HG02852 (cell line): ENCODE data around the gene AOX1.
"Not testable (repeated sequence)": the region's sequence is repeated elsewhere in the genome, so short reads cannot be mapped to it uniquely, and the experiment has no call there.

ENCODE experiments used
- ATAC-seq: cut with Tn5 transposase; IDR thresholded peaks from one replicate; pipeline ENCODE4 v1.9.1; 2021; ENCODE audit warnings: mild to moderate bottlenecking, moderate library complexity; ENCODE audit not compliant: unreplicated experiment

AOX1 gene

DNA sequence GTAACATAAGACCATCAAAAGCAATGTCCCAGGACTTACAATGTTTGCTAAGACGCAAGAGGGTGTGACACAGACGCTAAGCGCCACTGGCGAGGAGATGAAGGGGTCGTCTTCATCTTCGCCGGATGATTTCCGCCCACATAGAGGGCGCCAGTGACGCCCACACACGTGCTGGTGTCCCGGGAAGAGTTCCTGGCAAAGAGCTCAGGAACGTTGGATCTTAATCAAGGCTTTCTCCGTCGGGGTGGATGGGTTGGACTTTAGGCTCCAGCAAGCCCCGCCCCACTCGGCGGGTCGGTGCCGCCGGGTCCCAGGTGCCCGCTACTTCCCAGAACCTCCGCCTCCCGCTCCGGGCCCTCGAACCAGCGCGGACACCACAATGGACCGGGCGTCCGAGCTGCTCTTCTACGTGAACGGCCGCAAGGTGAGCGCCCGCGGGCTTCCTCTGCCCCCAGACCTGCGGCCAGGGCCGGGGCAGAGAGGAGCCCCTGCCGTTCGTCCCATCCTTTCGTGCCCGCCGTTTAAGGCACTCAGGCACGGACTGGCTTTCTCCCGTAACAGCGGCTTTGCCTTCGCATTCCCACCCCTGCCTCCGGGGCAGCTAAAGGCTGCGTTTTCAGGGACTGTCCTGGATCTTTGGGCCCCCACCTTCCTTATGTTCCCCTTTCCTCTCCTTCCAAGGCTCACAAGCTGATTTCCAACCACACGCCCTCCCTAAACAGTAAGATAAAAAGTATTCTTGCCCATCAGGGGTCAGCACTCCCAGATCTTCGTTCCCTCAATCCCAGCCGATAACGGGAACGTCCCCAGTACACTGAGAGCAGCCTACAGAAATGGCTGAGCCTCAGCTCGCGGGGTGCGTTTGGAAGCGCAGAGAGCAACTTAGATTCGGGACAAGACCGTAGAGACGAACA lies at the start of gene AOX1:
AOX1 (plus strand) TSS at position 285 of the 914 bp plus-strand sequence; CDS start at position 380, 95 bp downstream.
- ATAC-seq, result no peak

GRCh38 chr2:200538139-200538538 lies 47.7 kb upstream of the AOX1 start:
- ATAC-seq, result no peak

GRCh38 chr2:200540793-200541192 lies 45.0 kb upstream of the AOX1 start:
- no peak for ATAC-seq

- ATAC-seq, result not testable (repeated sequence)
Observed at GRCh38 chr2:200566596-200566995, 19.2 kb upstream of the AOX1 start.

GRCh38 chr2:200567932-200568331 lies 17.9 kb upstream of the AOX1 start:
- ATAC-seq, result no peak

DNA sequence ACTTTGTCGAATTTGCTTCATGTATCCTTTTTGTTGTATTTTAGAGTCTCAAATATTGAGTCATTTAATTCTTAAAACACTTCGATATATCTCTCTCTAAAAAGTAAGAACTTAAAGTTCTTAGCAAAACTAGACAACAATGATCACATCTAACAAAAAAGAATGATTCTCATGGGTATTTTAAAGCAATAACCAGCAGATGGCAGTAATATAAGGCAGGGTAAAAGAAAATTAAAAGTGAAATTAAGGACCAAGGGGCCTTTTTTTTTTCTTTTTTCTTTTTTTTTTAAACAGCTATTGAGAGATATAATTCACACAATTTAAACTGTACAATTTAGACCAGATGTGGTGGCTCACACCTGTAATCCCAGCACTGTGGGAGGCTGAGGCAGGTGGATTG lies 9.9 kb upstream of the AOX1 start:
- ATAC-seq, result no peak

DNA sequence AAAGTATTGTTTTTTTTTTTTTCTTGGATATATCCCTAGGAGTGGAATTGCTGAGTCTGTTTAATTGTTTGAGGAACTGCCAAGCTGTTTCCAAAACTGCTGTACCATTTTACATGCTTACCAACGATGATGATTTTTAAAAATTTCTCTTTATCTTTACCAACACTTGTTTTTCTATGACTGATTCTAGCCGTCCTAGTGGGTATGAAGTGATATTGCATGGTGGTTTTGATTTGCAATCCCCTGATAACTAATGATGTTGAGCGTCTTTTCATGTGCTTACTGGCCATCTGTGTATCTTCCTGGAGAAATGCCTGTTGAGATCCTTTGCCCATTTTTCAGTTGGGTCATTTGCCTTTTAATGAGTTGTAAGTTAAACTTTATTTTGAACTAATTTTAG lies 8.8 kb upstream of the AOX1 start:
- no peak for ATAC-seq

- no peak for ATAC-seq
Observed at GRCh38 chr2:200578778-200579177, 7.0 kb upstream of the AOX1 start.

GRCh38 chr2:200584639-200585038 lies 1.2 kb upstream of the AOX1 start:
- ATAC-seq, result no peak

GRCh38 chr2:200585340-200585729 lies 479 bp upstream of the AOX1 start:
- no peak for ATAC-seq

- no peak for ATAC-seq
Observed at GRCh38 chr2:200586644-200586975, 796 bp downstream of the AOX1 start.

DNA sequence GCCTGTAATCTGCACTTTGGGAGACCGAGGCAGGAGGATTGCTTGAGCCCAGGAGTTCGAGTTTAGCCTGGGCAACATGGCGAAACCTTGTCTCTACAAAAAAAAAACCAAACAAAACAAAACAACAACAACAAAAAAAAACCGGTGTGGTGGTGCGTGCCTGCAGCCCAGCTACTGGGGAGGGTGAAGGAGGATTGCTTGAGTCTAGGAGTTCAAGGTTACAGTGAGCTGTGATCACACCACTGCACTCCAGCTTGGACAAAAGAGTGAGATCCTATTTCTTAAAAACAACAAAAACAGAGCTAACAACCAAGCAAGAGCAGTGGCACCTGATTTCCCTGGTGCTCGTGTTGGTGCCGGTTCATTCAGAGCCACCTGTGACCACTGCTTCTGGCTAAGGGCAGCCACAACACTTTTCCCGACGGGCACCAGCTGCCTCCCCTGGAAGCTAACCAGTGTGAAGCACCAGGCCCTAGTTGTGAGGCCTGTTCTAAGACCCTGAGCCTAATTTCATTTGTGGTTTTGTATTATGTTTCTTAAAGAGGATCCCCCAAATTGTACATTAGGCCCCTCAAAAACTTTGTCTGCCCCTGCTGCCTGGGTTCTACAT lies 1.3 kb downstream of the AOX1 start:
- no peak for ATAC-seq

DNA sequence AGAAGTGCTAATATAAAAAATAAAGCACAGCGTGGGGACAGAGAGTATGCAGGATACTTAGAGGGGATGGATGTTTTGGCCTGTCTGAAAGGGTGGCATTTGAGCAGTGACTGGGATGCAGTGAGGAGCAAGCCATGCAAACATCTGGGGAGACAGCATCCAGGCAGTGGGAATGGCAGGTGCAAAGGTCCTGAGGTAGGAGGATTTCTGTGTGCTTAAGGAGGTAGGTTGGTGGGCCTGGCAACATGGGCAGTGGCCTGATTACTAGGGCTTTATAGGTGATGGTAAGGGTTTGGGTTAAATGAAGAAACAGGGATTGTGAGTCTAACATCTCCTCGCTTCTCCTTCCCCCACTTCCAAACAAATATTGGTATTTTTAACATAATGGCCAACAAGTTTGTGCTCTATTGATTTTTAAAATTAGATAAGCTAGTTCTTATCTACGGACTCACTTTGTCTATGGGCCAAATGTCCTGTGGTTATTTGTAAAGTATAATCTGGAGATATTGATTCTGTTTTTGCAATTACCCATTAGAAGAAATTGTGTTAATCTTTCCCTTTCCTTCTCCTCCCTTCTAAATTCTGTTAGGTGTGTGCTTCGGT lies 2.4 kb downstream of the AOX1 start:
- no peak for ATAC-seq

- no peak for ATAC-seq
Observed at GRCh38 chr2:200590090-200590489, 4.3 kb downstream of the AOX1 start.

DNA sequence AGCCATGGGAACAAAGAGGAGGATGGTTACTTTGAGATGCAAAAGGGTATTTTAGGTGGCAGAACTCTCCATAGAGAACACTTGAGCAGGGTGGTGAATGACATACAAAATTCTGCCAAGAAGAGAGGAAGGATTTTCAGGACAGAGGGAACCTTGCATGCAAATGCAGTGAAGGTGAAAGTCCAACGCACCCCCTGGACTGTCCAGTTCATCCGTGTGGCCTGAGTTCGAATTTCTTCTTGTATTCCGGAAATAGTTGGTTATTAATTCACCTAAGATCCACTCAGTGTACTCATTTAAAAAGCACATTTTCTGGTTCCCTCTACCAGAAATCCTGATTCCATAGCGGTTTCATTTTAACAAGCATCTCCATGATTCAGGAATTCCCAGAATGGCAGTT lies 5.5 kb downstream of the AOX1 start:
- ATAC-seq, result no peak

- ATAC-seq, result no peak
Observed at GRCh38 chr2:200592406-200593075, 6.7 kb downstream of the AOX1 start.

- no peak for ATAC-seq
Observed at GRCh38 chr2:200593905-200594304, 8.1 kb downstream of the AOX1 start.

- ATAC-seq, result no peak
Observed at GRCh38 chr2:200595913-200596312, 10.1 kb downstream of the AOX1 start.

- no peak for ATAC-seq
Observed at GRCh38 chr2:200596774-200597570, 11.2 kb downstream of the AOX1 start.

DNA sequence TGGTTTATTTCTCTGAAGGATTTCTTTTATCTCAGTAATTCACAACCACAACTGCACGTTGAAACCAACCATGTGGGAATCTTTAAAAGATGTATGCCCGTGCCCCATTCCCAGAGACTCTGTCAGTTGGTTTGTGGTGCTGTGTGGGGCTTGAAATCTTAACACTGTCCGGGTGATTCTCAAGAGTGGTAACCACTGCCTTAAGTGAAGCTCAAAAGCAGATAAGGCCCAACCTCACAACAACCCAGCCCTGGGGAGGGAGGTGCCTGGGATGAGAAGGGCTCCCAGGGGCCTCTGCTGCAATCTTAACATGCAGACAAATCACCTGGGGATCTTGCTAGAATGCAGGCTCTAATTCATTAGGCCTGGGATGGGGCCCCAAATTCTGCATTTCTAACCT lies 13.4 kb downstream of the AOX1 start:
- no peak for ATAC-seq
